Superior temporal gyrus (tissue), 1 donor: ENCODE measurements around the gene ZNF454.

Experiments used
- DNase-seq: peaks from one replicate; pipeline ENCODE4 v3.0.0-alpha.2; 2016; ENCODE audit errors: extremely low spot score

The ZNF454 gene

DNA sequence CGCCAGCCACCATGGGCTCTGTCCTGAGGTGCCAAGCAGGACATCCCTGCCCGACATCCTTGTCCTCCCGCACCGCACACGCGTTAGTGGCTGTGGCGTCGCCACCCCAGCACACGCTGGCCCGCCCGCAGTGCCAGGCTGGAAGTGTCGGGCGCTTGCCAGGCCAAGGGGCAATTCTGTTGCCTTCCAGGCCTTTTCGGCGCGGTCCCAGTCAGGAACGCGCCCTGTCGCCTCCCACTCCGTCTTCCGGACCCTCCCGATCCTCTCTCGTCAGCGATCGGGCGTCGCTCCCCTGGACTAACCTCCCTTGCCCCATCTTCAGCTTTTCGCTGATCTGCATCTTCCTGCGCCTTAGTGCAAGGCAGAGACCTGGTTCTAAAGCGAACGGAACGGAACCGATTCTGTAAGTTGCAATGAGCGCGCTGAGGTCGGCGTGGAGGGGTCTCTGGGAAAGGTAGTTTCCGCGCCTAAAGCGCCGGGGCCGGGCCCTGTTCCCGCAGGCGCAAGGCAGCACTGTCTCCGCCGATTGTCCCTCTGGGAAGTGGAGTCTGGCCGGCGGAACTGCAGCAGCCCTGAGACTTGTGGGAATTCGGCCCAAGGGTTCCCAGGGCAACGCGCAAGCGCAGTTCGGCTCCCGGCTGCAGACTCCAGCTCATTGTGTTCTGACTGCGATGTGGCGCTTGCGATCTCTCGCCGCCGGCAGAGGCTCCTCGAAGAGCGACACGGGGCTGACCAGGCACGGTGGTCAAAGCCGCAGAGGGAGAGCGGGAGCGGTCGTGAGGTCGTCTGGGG is at the start of gene ZNF454:
ZNF454 (plus strand) TSS at position 630 of the 792 bp plus-strand sequence. CDS start 1,594 bp downstream, outside the sequence.
- peak; percentile 98 for DNase-seq

GRCh38 chr5:178895615-178896571 is 45.1 kb upstream of the ZNF454 start, which contains the start of gene ZFP2:
ZFP2 (plus strand) TSS chr5:178895913; CDS start chr5:178931314, 35,401 bp downstream.
- peak; percentile 81 for DNase-seq

DNA sequence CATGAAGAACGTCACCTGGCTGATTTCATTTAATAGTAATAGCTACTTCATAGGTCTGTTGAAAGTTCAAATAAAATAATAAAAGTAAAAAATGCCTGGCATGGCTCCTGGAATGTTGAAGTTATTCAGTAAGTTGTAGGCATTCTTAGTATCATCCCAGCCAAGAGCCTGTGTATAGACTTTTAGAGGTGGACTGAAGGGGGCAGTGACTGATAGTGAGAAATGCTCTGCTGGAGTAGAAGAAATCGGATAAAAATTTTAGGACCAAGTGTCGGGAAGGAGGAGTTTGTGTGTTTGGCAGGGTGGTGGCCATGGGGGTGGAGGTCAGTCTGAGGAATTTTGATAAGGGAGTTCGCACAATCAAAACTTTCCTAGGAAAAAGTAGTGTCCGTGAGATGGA is 41.7 kb upstream of the ZNF454 start:
- DNase-seq, result no peak

GRCh38 chr5:178902849-178903248 is 38.1 kb upstream of the ZNF454 start:
- no peak for DNase-seq

GRCh38 chr5:178931846-178932760 is 8.9 kb upstream of the ZNF454 start:
- no peak for DNase-seq

GRCh38 chr5:178941361-178941760 is 363 bp downstream of the ZNF454 start:
- DNase-seq, result no peak

- DNase-seq, result no peak
Observed at GRCh38 chr5:178965465-178966055, 24.6 kb downstream of the ZNF454 start.

DNA sequence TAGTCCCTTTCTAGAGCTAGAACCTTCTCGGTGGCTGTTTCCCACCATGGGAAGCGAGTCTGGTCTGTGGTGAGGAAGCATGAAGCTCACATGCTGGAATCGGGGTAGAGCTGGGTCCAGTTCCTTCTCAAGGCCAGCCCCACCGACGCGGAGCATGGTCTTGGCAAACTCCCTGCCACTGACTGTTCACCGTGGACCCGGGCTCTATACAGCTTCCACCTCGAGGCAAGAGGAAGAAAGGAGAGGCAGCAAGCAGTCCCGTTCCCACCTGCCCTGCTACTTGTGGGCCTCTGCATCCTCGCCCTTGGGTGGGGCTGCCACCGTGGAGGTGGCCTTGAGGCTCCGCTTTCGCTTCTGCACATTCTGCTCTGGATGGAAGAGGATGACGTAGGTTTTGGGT is 40.4 kb downstream of the ZNF454 start:
- no peak for DNase-seq

- DNase-seq, result no peak
Observed at GRCh38 chr5:178982941-178983340, 41.9 kb downstream of the ZNF454 start.

DNA sequence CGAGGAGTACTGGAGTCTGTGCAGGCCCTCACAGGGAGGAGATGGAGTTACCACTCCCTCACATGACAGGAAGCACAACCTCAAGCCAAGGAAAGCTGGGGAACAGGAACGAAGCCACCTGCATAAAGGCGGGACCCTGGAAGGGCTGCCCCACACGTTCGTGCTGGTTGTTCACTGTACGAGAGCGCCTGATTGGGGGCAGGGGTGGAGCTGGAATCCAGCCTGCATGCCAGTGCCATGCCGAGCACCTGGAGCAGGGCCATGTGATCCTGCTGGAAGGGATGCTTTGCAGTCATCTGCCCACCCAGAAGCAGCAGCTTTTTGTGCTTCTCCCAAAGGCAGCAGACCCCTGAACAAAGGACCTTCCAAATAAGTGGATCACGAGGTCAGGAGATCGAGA is 42.7 kb downstream of the ZNF454 start:
- DNase-seq, result no peak

- DNase-seq, result no peak
Observed at GRCh38 chr5:178984145-178985072, 43.4 kb downstream of the ZNF454 start.

DNA sequence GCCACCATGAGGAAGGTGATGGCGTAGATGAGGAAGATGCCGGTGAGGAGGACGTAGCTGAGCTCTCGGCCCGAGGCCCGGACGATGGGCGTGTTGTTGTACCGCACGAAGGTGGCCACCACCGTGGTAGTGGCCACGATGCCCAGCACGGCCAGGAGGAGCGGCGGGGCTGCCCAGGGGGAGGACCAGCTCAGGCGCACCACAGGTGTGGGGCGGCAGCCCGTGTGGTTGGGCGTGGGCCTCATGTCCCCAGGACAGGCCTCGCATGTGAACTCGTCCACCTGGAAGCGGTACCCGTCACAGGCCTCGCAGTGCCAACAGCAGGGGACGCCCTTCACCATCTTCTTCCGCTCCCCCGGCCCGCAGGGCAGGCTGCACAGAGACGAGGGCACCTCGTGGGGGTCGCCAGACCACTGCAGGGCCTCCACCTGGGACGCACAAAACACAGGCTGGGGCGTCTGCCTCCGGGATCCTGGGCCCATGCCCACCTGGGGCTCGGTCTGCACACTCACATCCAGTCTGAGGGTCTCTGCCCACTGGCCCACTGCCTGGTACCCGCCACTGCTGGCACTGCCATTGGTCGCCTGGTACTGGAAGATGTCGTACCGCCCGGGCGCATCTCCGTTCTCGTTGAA is 45.4 kb downstream of the ZNF454 start:
- DNase-seq, result no peak

- no peak for DNase-seq
Observed at GRCh38 chr5:178988436-178989220, 47.6 kb downstream of the ZNF454 start.

- DNase-seq, result no peak
Observed at GRCh38 chr5:178989311-178989710, 48.3 kb downstream of the ZNF454 start.

DNA sequence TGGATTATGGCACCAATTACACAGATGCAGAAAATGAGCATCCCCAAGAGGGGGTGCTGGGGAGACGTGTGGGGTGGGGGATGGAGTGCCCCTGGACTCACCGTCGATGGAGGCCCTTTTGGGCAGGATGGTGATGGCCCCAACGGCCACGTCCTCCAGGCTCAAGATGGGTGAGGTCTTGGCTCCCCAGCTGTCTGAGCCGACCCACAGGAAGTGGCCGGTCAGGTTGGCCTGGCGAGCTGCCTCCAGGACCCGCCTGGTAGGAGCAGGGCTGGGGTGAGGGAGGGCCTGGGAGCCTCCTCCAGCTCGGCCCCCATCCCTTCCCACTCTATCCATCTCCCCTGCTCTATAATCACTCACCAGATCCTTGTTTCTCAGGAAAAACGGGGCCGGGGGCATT is 49.5 kb downstream of the ZNF454 start:
- DNase-seq, result no peak

DNA sequence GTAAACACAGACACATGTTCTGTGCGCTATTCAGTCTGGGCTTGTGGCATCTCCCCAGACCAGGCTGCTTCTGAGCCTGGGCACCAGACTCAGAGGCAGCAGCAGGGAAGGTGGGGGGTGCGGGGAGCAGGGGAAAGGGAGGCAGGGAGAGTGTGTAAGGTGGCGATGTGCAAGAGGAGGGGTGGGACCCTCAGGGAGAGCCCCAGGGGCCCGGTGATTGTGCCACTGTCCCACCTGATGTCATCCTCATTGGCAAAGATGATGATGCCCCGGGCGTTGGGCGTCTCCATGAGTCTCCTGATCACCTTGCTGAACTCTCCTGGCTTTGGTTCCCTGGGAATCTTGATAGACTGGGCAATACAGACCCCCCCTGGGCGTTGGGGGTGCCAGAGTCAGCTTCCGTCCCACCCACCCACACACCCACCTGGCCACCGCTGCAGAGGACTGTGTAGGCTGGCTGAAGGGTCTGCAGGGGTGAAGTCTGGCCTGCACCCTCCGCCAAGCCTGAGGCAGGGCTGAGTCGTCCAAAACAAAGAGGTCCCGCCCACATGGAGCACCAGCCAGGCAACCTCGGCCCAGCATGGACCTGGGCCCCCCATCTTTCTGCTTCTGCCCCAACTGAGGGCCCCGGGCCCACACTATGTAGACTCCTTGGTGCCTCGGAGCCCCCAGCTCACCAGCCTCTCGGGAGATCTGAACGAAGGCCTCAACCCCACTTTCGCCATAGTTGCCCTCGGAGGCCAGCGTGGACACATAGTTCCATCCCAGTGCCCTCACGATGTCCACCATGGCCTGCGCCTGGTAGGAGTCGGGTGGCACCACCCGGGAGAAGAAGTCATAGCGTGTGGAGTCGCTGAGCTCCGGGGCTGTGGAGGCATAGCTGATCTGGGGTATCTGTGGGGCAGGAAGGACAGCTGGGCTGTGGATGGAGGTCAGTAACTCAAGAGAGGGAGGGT is 50.5 kb downstream of the ZNF454 start:
- DNase-seq, result no peak

- no peak for DNase-seq
Observed at GRCh38 chr5:178992291-178992895, 51.4 kb downstream of the ZNF454 start.
